HG03520 (cell line): ENCODE results near the gene GPR55.

Experiments used
- ATAC-seq: cut with Tn5 transposase; IDR thresholded peaks from one replicate; pipeline ENCODE4 v1.9.1; 2021; ENCODE audit warnings: mild to moderate bottlenecking, moderate library complexity; ENCODE audit not compliant: unreplicated experiment

GPR55 gene

DNA sequence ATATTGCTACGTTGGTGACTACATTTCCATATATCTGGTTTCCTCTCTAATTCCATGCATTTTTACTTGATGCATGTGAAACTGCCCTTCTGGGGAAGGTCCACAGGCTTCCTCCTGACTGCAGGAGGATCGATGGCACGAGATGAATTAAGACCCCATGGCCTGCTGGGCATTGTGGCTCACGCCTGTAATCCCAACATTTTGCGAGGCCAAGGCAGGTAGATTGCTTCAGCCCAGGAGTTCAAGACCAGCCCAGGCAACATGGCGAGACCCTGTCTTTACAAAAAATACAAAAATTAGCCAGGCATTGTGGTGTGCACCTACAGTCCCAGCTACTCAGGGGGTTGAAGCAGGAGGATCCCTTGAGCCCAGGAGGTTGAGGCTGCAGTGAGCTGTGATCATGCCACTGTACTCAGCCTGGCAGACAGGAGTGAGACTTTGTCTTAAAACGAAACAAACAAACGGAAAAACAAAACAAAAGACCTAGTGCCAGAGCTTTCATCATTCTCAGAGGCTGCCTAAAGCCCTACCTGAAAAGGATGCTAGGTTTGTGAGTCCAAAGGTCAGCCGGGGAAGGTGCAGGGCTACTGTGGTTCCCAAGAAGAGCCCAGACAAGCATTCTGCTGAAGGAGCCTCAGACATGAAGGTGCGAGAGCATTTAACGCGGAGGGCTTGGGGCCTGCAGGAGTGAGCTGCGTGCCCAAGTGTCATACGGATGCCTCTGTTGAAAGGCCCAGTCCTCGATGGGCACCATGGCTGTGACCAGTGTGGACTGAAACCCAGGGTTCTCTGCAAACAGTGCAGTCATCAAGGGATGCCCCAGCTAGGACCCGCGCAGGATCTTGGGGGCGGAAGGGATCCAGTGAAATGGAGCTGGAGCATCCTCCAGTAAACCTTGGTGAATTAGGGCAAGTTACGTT, 21.6 kb downstream of the GPR55 start:
- ATAC-seq = no peak

DNA sequence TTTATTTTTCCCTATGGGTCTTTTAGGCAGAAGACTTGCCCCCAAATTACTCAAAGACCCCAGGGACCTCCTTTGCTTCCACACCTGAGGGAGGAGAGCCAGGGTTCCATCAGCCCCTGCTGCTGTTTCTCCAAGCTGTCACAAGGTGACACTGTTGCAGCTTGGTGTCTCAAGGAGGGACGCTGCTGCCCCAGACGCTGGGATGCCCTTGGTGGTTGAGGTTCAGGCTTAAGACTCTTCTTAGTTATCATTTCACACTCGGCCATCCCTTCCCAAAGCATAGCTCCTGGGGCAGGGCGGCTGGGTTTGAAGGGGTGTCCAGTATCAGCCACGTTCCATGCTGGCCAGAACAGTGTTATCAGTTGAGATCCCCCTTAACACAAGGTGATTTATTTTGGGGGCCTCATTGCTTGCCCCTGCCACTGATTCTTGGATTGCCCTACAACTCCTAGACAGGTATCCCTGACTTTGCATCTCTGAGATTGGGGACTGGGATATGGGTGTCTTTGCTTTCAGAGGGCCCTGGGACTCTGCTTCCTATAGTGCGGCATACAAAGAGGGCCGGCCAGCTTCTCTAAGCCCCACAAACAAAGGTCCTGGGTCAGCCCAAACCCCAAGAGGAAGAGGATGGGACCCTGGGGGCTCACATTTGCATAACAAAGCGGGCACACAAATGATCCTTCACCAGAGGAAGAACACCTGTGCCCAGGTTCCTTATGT, 22.7 kb downstream of the GPR55 start:
- ATAC-seq = peak; percentile 59

DNA sequence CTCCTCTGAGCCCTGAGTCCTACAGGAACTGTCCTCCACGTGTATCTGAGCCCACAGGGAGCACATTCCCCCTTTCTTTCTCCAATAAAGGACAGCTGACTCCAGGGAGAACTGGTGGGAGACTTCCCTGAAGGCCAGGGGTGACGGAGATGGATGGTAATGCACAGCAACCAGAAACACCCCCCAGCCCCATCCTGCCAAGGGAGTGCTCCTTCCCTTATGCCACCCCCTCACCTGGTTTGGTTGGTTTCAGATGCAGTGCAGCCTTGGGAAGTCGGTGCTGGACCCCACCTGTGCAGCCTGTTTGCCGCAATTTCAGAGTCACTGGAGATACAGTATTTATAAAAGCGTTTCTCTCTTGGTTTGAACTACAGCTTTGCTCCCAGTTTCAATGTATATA, 24.0 kb downstream of the GPR55 start:
- ATAC-seq = no peak

DNA sequence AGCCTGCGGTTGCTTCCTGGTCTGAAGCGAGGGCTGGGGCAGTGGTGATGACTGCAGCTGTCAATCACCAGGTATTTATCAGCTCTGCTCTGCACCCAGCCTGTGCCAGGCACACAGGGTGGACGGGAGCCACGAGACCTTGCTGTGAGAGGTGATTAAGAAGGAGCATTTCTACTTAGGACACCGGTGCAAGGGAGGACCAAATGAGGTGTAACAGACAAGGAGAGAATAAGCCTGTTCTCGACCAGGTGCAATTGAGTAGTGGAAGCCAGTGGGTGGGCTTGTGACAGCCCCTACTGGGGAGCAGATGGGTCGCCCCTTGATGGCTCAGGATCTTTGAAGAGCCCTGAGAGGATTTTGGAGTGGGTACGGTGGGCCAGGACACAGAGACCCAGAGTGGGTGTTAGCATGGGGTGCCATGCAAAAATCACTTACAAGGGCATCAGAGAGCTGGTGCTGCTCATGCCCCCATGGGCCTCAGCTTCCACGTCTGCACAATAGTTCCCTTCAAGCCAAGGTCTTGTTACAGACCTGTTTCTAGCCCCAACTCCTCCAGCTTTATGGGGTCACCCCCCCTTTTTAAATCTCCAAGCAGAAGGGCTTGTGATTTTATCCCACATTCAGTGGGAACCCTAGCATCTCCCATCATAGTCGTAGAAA, 24.6 kb downstream of the GPR55 start:
- ATAC-seq = no peak

DNA sequence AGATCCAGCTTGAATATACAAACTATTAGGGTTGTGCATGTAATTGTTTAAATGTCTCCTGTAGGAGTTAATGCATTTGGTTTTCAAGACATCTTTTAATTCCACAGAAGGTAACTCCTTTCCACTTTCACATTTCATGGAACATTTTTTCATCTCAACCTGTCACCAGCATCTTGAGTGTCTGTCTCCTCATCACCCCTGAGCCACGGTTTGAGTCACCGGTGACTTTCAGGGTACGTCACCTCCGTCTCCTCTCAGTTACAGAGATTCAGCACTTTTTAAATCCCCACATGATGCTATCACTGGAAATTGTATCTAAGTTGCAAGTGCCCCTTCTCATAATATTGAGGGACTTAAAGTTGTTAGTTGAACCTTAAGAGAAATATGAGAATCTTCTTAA, 25.3 kb downstream of the GPR55 start:
- no peak for ATAC-seq

- no peak for ATAC-seq
Measured at GRCh38 chr2:230899287-230899686, 25.8 kb downstream of the GPR55 start.

DNA sequence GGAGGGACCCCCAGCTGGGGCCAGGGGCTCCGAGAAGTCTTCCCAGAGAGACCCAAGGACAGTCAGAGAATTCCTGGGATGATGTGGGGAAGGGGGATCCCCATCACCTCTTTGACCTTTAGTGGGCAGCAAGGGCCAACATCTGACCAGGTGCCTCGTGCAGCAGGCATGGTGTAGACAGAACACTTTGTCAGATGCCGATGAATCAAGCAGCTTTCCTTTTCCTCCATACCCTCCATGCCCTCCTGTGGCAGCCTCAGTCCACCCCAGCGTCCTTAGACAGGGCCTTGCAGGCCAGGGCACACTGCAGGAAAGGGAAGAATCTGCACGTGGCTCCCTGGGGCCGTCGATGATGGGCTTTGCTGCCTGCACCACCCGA, 26.3 kb downstream of the GPR55 start:
- ATAC-seq = no peak

DNA sequence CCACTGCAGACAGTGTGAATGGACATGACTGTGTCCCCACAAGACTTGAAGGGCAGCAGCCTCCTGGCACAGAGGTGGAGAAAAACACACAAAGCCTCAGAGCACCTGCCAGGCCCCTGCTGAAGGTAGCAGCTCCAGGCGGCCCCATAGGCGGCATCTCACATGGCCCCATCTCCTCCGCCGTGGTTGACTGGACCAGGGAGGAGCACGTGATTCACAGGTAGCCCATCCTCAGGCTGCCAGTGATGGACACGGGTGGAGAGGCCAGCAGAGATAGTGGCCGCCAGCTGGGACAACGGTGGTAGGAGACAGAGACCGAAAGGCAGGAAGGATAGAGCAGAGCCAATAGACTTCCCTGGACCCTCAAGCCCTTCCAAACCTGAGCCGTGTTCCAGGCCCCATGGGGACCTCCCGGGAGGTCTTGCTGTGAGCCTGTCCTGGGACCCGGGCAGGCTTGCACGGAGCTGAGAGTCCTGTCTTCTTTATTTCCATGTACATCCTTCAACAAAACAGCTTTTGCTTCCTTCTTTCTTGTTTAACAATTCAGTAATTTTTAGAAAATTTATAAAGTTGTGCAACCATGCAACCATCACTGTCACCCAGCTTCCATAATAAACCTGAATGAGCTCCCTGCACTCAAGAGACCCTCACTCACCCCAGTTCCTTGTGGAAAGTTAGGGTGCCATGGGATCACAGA, 26.9 kb downstream of the GPR55 start:
- ATAC-seq = no peak

DNA sequence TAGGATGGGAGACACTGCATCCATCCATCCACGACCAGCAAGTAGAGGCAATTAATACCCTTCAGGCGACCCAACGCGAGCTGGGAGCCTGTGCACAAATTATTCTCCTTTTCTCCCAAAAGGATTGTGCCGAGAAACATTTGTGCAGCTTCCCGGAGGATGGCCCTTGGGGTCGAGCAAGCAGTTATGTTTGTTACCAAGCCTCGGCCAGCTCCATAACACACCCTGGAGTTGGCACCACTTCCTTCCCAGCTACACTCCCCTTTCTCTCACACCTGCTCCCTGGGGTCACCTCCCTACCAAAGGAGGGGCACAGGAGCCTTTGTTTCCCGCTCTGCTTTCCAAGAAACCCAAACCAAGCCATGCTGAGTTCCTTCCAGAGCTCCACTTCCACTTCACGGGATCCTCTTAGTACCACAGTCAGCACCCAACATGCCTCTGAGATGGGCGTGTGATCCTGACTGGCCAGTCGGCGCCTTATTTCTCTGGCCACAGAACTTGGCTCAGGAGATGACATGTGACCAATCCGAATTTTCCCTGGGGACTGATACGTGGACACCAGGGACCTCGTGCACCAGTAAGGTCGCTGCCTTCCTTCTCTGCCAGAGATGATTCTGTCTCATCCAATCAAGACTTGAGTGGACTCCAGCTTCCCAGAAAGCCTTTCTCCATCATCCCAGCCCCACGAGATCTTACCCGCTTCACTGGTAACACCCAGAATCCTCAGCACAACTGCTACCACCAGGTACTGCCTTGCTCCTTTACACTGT, 28.5 kb downstream of the GPR55 start:
- ATAC-seq = no peak

DNA sequence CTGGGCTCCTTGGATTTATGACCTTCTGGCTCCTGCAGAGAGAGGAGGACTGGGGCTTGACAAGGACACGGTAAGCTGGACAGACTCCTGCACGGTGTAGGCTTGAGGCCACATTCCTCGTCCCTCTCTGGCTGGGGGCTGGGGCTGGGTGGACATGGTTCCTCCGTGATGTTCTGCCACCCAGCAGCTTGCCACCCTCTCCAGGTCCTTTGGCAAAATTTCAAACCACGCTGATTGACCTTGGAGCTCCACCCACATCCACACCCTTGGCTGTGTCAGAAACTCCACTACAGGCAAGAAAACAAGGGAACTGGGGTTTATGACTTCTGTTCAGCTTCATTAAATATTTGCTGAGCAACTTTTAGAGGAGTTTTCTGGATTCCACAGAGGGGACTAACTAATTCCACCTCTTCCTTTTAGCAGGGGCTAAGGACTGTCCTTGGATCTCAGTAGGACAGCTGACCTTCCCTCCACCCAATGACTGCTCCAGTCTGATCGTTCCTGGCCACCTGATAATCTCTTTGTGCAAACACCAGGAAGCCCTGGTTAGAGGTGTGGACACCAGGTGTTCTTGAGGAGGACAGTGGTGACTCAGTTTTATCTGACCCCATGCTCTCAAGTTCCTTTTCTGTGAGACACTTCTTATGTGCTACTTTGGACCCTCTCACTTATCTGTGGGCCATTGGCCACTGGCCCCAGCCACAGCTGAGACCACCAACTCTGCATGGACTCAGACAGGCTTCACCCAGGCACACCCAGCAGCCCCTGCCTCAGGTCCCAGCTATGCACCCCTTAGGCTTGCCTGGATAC, 29.3 kb downstream of the GPR55 start:
- no peak for ATAC-seq

- no peak for ATAC-seq
Measured at GRCh38 chr2:230893841-230894781, 30.9 kb downstream of the GPR55 start.

DNA sequence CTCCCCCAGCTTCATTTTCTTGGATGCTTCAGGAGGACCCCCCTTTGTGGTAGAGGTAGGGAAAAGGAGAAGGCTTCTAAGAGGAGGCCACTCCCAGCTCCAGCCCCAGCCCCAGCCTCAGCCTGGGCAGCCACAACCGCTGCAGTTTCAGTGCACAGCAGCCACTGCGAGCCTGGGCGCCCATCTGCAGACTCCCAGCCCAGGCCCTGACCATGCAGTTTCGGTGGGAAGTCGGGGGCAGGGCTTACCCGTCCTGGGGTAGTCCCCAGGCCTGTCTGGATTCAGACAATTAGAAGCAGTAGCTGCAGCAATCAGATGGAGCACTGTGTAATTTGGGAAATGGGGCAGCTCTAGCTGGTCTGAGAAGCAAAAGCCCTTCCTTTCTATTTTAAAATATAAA, 31.7 kb downstream of the GPR55 start:
- ATAC-seq = peak; percentile 50

- ATAC-seq = no peak
Measured at GRCh38 chr2:230891509-230891908, 33.5 kb downstream of the GPR55 start.

- no peak for ATAC-seq
Measured at GRCh38 chr2:230891064-230891463, 34.0 kb downstream of the GPR55 start.

DNA sequence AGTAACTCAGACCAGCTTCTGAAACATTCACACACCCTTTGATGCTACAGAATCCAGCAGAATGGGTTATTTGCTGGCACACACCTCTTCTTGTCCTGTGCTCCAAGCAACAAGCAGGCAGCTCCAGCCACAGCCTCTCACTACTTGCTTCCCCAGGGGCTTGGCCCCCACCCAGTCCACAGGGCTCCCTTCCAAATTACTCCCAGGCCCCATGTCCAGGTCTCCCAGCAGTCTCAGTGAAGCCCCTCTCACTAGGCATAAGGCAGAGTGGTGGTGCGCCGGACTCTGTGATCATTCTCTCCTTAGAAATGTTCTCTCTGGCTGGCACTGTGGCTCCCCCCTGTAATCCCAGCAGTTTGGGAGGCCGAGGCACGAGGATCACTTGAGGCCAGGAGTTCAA, 34.4 kb downstream of the GPR55 start:
- ATAC-seq = no peak

DNA sequence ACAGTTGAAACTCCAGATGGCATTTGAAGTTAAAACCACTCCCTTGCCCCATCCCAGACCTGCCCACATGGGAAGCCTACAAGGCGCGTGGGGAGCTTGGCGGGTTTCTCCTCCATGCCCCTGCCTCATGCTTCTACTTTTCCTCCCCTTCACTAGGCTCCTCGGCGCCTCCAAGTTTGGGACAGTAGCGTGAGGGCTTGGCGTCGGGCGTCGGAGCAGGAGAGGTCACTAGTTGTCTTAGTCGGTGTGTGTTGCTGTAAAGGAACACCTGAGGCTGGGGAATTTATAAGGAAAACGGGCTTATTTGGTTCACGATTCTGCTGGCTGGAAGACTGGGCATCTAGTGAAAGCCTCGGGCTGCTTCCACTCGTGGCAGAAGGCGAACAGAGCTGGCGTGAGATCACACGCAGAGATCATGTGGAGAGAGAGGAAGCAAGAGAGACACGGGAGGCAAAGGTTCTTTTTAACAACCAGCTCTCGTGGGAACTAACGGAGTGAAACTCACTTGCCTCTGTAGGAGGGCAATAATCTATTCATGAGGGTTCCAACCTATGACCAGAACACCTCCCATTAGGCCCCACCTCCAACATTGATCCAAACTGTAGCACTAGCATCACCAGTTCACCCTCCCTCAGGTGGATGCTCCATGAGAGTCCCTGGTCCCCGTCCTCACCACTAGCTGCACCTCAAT, 35.0 kb downstream of the GPR55 start:
- no peak for ATAC-seq

DNA sequence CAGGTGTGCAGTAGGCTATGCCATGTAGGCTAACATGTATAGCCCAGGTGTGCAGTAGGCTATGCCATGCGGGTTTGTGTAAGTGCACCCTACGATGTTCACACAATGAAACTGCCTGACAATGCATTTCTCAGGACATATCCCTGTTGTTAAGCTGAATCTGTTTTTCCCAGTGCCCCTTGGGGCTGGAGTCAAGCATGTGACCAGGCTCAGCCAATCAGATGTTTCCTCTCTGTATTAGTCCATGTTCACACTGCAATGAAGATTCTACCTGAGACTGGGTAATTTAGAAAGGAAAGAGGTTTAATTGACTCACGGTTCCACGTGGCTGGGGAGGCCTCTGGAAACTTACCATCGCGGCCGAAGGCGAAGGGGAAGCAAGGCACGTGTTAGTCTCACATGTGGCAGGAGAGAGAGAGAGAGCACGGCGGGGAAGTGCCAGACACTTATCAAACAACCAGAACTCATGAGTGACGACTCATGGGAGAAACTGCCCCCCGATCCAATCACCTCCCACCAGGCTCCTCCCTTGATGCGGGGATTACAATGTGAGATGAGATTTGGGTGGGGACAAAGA, 36.1 kb downstream of the GPR55 start:
- no peak for ATAC-seq

- no peak for ATAC-seq
Measured at GRCh38 chr2:230887342-230887741, 37.7 kb downstream of the GPR55 start.
